Osteocyte (in vitro differentiated cells): ENCODE results near the gene CCDC78. TPM values are rescaled to one million over a fixed set of nuclear protein-coding genes. Genes with fewer than 3 reads are reported as not detected.

Experiments used
- DNase-seq: peaks from one replicate; pipeline ENCODE4 v3.0.0; 2021; ENCODE audit warnings: mixed read lengths; ENCODE audit not compliant: unreplicated experiment; ENCODE audit errors: extremely low spot score
- H3K27ac Mint-ChIP-seq: one replicate; pipeline ENCODE4 v1.8.0; 2021; ENCODE audit warnings: mild to moderate bottlenecking, mixed read lengths; ENCODE audit not compliant: unreplicated experiment
- H3K27me3 Mint-ChIP-seq: one replicate; pipeline ENCODE4 v1.8.0; 2021; ENCODE audit warnings: mixed read lengths; ENCODE audit not compliant: unreplicated experiment
- H3K36me3 Mint-ChIP-seq: one replicate; pipeline ENCODE4 v1.8.0; 2021; ENCODE audit warnings: mixed read lengths; ENCODE audit not compliant: unreplicated experiment
- H3K4me1 Mint-ChIP-seq: one replicate; pipeline ENCODE4 v1.8.0; 2021; ENCODE audit warnings: mixed read lengths; ENCODE audit not compliant: unreplicated experiment
- H3K4me3 Mint-ChIP-seq: one replicate; pipeline ENCODE4 v1.8.0; 2021; ENCODE audit warnings: mild to moderate bottlenecking, moderate library complexity, mixed read lengths; ENCODE audit not compliant: unreplicated experiment
- H3K9me3 Mint-ChIP-seq: one replicate; pipeline ENCODE4 v1.8.0; 2021; ENCODE audit warnings: mixed read lengths; ENCODE audit not compliant: unreplicated experiment
- total RNA-seq: library from RNA; stranded (reverse); gene quantifications from 2 replicates; pipeline ENCODE4 v1.2.1, GENCODE V29; 2021
- TF ChIP-seq, protein P1 (sequence below): fragments of 200-600 bp; sonication (generic); IDR thresholded peaks from 2 replicates; pipeline ENCODE4 v1.5.0; 2021; ENCODE audit warnings: antibody characterized with exemption, mild to moderate bottlenecking, moderate library complexity

The CCDC78 gene
- total RNA-seq, 1 donor from 2014 or later: 2.6 TPM

DNA sequence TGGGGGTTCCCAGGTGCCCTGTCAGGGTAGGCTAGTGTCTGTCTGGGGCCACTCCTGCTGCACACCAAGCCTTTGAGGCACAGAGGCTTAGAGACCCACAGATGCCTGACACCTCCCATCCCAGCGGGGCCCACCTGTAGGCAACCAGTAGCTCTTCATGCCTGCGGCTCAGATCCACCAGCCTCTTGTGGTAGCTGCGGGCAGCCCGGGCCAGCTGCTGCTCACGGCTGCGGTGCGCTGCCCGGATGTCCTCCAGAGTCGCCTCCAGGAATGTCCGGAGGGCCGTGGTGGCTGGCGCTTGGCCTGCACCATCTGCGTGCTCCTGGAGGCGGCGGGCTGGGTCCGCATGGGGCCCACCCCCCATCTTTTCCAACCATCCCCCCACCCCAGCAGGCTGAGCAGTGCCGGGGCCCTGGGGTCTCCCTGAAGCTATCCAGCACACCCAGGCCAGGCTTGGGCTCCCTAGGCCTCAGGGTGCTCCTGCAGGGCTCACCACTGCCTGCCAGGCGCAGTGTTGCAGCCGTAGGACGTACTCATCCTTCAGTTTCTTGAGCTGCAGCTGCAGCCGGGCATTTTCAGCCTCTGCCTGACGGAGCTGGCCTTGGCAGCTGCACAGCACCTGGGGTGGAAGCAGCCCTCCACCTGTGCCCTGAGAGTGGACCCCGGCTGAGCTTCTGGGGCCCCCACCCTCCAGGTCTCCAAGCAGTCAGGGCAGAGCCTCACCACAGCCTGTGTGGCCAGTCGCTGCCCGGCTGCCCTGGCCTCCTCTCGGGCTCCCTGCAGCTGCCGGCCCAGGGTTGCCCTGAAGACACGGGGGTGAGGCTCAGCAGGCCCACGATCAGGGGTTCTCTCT is 1.8 kb downstream of the CCDC78 start:
- Mint-ChIP-seq H3K27me3 (no peaks in the 10 kb centered on the region), H3K4me3 (no peak overlapping the region)
- DNase-seq: no peak

DNA sequence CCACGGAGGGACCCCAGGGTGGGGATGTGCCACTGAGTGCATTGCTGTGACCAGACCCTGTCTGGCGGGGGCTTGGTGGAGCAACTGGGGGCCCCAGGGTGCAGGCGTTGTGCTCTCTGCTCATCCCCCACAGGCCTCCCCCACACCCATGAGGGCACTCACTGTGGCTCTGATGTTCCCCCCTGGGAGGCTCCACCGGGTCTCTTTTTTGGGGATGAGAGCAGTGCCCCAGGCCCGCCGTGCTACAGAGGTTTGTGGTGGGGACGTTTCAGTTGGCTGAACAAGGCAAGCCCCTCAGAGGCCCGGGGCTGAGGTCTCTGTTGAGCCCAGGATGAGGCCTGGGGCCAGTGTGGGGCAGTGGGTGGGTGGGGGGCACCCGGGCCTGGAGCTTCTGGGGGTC is 2.5 kb downstream of the CCDC78 start:
- Mint-ChIP-seq H3K27ac (no peak overlapping the region), H3K9me3 (no peaks in the 10 kb centered on the region), H3K27me3 (no peaks in the 10 kb centered on the region), H3K4me1 (peaks cover 16% of the 10 kb centered on the region), H3K4me3 (no peak overlapping the region), H3K36me3 (no peaks in the 10 kb centered on the region)
- TF ChIP-seq, protein P1, sequence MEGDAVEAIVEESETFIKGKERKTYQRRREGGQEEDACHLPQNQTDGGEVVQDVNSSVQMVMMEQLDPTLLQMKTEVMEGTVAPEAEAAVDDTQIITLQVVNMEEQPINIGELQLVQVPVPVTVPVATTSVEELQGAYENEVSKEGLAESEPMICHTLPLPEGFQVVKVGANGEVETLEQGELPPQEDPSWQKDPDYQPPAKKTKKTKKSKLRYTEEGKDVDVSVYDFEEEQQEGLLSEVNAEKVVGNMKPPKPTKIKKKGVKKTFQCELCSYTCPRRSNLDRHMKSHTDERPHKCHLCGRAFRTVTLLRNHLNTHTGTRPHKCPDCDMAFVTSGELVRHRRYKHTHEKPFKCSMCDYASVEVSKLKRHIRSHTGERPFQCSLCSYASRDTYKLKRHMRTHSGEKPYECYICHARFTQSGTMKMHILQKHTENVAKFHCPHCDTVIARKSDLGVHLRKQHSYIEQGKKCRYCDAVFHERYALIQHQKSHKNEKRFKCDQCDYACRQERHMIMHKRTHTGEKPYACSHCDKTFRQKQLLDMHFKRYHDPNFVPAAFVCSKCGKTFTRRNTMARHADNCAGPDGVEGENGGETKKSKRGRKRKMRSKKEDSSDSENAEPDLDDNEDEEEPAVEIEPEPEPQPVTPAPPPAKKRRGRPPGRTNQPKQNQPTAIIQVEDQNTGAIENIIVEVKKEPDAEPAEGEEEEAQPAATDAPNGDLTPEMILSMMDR: no peak
- DNase-seq: no peak

More for the DNA sequence above, 1.8 kb downstream of the CCDC78 start:
- H3K4me1 Mint-ChIP-seq: peaks cover 13% of the 10 kb centered on the region
- no peak overlapping the region for H3K27ac Mint-ChIP-seq
- no peaks in the 10 kb centered on the region for H3K9me3 Mint-ChIP-seq
- TF ChIP-seq, protein P1: no peak
- no peaks in the 10 kb centered on the region for H3K36me3 Mint-ChIP-seq

DNA sequence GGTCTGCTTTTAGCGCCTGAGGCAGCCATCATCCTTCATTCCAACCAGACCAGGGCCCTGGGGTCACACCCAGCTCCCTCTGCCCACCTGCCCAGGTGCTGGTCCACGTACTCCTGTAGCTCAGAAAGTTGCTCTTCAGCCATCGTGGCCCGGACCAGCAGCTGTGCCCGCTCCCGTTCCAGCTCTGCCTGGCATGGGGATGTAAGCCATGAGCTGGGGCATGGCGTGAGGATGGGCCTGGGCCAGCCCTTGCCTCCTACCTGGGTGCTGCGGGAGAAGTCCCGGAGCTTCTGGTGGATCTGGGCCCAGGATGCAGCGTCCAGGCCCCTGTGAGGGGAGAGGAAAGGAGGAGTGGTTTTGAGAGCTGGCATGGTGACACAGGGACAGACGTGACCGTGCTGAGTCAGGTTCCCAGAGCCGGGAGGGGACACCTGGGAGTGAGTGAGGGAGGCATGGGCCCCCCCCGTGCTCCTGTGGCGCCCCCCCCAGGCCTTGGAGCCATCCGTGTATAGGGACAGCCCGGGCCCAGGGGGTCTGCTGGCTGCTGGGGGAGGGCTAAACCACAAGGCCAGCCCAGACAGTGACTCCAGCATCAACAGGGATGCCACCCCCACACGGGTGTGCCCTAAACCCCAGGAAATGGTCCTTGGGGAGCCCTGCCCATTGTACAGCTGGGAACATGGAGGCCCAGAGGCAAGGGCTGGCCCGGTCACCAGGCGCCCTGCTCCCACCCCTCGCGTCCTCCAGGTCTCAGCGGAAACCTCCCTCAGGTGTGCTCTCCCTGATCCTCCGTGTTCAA is 3.2 kb downstream of the CCDC78 start:
- Mint-ChIP-seq H3K9me3 (no peaks in the 10 kb centered on the region), H3K36me3 (no peaks in the 10 kb centered on the region), H3K27me3 (no peaks in the 10 kb centered on the region), H3K4me3 (peak overlapping the region; percentile 52), H3K4me1 (peaks cover 16% of the 10 kb centered on the region), H3K27ac (no peak overlapping the region)
- no peak for DNase-seq
- TF ChIP-seq, protein P1: no peak

DNA sequence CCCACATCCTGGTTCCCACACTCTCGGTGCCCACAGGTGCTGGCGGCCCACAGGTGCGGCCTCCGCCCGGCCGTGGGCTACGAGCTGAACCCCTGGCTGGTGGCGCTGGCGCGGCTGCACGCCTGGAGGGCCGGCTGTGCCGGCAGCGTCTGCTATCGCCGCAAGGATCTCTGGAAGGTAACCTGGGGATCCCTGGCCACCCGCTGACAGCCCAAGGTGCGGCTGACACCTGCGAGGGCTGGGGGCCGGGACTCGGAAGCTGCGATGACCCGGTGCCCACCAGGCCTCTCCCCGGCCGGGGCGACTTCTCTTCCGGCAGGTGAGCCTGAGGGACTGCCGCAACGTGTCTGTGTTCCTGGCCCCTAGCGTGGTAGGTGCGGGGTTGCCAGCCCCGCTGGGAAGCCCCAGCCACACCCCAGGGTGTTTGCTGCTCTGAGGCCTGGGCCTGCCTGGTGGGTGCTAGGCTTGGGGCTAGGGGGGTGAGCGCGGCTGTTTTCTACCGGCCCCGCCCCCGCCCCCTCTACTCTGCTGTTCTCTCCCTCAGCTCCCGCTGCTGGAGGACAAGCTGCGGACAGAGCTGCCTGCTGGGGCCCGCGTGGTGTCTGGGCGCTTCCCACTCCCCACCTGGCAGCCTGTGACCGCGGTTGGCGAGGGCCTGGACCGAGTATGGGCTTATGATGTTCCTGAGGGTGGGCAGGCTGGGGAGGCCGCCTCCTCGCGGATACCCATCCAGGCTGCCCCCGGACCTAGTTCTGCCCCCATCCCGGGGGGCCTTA is 4.3 kb downstream of the CCDC78 start:
- H3K4me3 Mint-ChIP-seq: peak overlapping the region; percentile 52
- H3K27ac Mint-ChIP-seq: no peak overlapping the region
- H3K36me3 Mint-ChIP-seq: no peaks in the 10 kb centered on the region
- H3K27me3 Mint-ChIP-seq: no peaks in the 10 kb centered on the region
- DNase-seq: no peak
- peaks cover 16% of the 10 kb centered on the region for H3K4me1 Mint-ChIP-seq
- no peaks in the 10 kb centered on the region for H3K9me3 Mint-ChIP-seq
- TF ChIP-seq, protein P1: no peak
